ENCODE data around the gene COMMD3. TPM values are rescaled to one million over a fixed set of nuclear protein-coding genes. Genes with fewer than 3 reads are reported as not detected.

The COMMD3 gene
- total RNA-seq, 1 donor from 2014 or later = 46.5 TPM

Small RNA genes lying within 50 kb of the gene (small RNA-seq; reads per million reads assigned to genes)
- not detected for gene AL158211.3 (ENCODE audit: low replicate concordance)

Other genes with a start within 250 kb of the COMMD3 start
- not detected for gene EBLN1, start 98.4 kb upstream of the COMMD3 start, total RNA-seq
- gene BMI1, start 4.7 kb downstream of the COMMD3 start, total RNA-seq = 90.7 TPM
- 1.2 TPM for gene SPAG6, start 29.1 kb downstream of the COMMD3 start, total RNA-seq

Data from temporal lobe (tissue), 2 donors.